Brain pericyte (primary cell): ENCODE data around the gene SLBP.
"Not testable (repeated sequence)": the region's sequence is repeated elsewhere in the genome, so short reads cannot be mapped to it uniquely, and the experiment has no call there.

Experiments
- DNase-seq: peaks from one replicate; pipeline ENCODE4 v3.0.0-alpha.2; 2012; ENCODE audit warnings: low read depth, low spot score

Gene SLBP

GRCh38 chr4:1676605-1677525 is 35.3 kb downstream of the SLBP start:
- no peak for DNase-seq

GRCh38 chr4:1675802-1676137 is 36.3 kb downstream of the SLBP start:
- DNase-seq, result no peak

- no peak for DNase-seq
These were observed 36.9 kb downstream of the SLBP start for GRCh38 chr4:1675136-1675801.

- DNase-seq, result no peak
These were observed 37.4 kb downstream of the SLBP start for GRCh38 chr4:1674682-1675081.

- no peak for DNase-seq
These were observed 38.4 kb downstream of the SLBP start for GRCh38 chr4:1673671-1674070.

- DNase-seq, result not testable (repeated sequence)
These were observed 41.1 kb downstream of the SLBP start for GRCh38 chr4:1671011-1671410.

- no peak for DNase-seq
These were observed 41.8 kb downstream of the SLBP start for GRCh38 chr4:1670279-1670678.

- no peak for DNase-seq
These were observed 42.3 kb downstream of the SLBP start for GRCh38 chr4:1669850-1670249.

GRCh38 chr4:1669270-1669669 is 42.8 kb downstream of the SLBP start:
- no peak for DNase-seq

GRCh38 chr4:1668488-1668840 is 43.7 kb downstream of the SLBP start:
- DNase-seq, result no peak

GRCh38 chr4:1667273-1667672 is 44.8 kb downstream of the SLBP start:
- no peak for DNase-seq

- no peak for DNase-seq
These were observed 45.7 kb downstream of the SLBP start for GRCh38 chr4:1666391-1666790.

GRCh38 chr4:1664141-1664540 is 48.0 kb downstream of the SLBP start:
- no peak for DNase-seq

- no peak for DNase-seq
These were observed 48.6 kb downstream of the SLBP start for GRCh38 chr4:1663549-1663948.

GRCh38 chr4:1661695-1662094 is 50.4 kb downstream of the SLBP start:
- no peak for DNase-seq

GRCh38 chr4:1660948-1661677 is 51.0 kb downstream of the SLBP start:
- DNase-seq, result no peak

- DNase-seq, result no peak
These were observed 52.7 kb downstream of the SLBP start for GRCh38 chr4:1659104-1660043.

- no peak for DNase-seq
These were observed 53.5 kb downstream of the SLBP start for GRCh38 chr4:1658581-1658980.

GRCh38 chr4:1658146-1658545 is 54.0 kb downstream of the SLBP start:
- no peak for DNase-seq

GRCh38 chr4:1656986-1657385 is 55.1 kb downstream of the SLBP start:
- no peak for DNase-seq

GRCh38 chr4:1656132-1656531 is 56.0 kb downstream of the SLBP start:
- no peak for DNase-seq
